Stimulated activated naive CD4-positive, alpha-beta T cell (primary cell): ENCODE results near the gene WDTC1.
"Not testable (repeated sequence)": the region's sequence is repeated elsewhere in the genome, so short reads cannot be mapped to it uniquely, and the experiment has no call there.

Experiments used
- DNase-seq, 6 experiments: peaks; one replicate each; lab custom pipeline; 2025; lab: John Stamatoyannopoulos, UW

WDTC1 gene

GRCh38 chr1:27253596-27253995, 19.2 kb downstream of the WDTC1 start:
- no peak for DNase-seq

DNA sequence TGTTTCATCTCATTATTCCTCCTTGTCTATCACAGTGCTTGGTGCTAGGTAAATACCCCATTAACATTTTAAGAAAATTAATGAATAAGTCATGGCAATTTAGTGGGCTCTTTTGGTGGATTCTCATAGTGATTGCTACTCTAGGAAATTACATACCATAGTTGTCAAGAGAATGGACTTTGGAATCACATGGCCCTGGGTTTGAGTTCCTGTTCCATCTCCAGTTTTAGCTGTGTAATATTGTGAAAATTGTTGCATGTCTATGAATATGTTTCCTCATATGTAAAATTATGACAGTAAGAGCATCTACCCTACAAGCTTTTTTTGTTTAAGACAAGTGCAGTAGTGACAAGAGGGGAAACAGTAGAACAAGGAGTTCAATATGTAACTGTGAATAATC, 20.7 kb downstream of the WDTC1 start:
- DNase-seq = no peak

- DNase-seq = no peak
Observed at GRCh38 chr1:27257155-27257554, 22.7 kb downstream of the WDTC1 start.

- peak in 3 of 6 experiments; percentile 22 to 46 (median 43) for DNase-seq
Observed at GRCh38 chr1:27258598-27258997, 24.2 kb downstream of the WDTC1 start.

DNA sequence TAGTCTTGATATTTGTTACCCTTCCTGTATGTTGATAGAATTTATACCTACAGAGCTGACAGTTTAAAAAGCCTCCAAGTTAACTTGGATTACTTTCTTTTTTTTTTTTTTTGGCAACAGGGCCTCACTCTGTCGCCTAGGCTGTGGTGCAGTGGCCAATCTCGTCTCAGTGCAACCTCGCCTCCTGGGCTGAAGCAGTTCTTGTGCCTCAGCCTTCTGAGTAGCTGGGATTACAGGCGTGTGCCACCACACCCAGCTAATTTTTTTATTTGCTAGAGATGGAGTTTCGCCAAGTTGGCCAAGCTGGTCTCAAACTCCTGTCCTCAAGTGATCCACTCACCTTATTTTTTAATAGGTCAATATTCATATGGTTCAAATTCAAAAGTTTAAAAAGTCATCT, 32.7 kb downstream of the WDTC1 start:
- DNase-seq = no peak

- no peak for DNase-seq
Observed at GRCh38 chr1:27269276-27269675, 34.8 kb downstream of the WDTC1 start.

DNA sequence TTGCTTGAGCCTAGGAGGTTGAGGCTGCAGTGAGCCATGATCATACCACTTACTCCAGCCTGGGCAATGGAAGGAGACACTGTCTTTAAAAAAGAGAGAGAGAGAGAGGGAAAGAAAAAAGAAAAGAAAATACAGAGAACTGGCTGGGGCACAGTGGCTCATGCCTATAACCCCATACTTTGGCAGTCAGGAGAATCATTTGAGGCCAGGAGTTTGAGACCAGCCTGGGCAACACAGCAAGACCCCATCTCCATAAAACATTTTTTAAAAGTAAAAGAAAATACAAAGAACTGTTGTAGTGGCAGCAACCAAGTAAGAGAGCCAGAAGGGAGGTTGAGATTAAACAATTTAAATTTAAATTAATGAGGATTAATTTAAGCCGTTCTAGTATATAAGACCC, 39.8 kb downstream of the WDTC1 start:
- DNase-seq = no peak

- DNase-seq = no peak
Observed at GRCh38 chr1:27275696-27276095, 41.3 kb downstream of the WDTC1 start.

DNA sequence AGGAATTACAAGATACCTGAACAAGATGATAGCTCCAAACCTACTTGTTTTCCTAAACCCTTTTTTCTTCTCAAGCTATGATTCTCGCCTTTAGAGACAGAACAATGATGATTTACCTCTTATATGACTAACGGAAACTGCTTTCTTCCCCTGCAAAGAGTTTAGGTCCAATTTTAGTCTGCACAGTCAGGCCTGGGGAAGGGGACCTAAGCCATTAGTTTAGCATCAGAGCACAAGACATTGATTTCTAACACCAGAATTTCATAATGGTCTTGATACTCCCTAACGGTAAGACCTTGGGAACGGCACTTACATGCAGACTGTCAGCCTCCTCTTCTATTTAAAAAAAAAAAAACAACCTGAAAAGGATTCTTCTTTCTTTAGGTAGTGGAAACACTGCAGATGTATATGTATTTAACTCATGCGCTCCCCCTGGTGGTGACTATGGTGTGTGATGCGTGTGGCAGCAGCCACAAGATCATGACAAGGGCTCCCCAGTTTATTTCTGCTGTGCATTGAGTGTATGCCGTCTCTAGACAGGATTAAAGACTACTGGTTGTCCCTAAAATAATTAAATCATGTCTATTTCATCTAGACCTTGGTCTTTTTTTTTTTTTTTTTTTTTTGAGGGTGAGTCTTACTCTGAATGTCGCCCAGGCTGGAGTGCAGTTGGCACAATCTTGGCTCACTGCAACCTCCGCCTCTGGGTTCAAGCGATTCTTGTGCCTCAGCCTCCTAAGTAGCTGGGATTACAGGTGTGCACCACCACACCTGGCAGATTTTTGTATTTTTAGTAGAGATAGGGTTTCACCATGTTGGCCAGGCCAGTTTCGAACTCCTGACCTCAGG, 50.2 kb downstream of the WDTC1 start:
- peak; percentile 69 to 90 (median 84) for DNase-seq

DNA sequence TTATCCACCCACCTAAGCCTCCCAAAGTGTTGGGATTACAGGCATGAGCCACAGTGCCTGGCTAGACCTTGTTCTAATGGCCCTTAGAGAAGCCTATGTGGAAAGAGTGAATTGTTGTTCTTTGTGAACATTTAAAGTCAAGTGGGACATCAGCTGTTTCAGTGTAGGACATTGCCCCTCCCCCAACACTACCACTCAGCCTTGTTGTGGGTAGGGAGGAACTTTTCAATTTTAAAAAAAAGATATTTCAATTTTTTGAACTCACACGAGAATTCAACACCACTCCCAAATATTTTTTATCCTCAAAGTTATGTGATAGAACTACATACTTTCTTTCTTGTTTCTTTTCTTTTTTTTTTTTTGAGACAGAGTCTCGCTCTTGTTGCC, 50.8 kb downstream of the WDTC1 start:
- DNase-seq = no peak

DNA sequence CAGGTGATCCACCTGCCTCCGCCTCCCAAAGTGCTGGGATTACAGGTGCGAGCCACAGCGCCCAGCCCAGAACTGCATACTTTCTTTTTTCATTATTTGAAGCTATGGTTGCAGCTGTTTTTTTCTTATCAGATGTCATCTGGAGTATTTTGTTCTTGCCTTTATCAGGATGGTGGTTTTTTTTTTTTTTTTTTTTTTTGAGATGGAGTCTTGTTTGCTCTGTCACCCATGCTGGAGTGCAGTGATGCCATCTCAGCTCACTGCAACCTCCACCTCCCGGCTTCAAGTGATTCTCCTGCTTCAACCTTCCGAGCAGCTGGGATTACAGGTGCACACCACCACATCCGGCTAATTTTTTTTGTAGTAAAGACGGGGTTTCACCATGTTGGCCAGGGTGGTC, 51.4 kb downstream of the WDTC1 start:
- DNase-seq = not testable (repeated sequence)

DNA sequence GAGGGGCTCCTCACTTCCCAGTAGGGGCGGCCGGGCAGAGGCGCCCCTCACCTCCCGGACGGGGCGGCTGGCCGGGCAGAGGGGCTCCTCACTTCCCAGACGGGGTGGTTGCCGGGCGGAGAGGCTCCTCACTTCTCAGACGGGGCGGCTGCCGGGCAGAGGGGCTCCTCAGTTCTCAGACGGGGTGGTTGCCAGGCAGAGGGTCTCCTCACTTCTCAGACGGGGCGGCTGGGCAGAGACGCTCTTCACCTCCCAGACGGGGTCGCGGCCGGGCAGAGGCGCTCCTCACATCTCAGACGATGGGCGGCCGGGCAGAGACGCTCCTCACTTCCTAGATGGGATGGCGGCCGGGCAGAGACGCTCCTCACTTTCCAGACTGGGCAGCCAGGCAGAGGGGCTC, 54.7 kb downstream of the WDTC1 start:
- not testable (repeated sequence) for DNase-seq

GRCh38 chr1:27290581-27290980, 56.1 kb downstream of the WDTC1 start:
- no peak for DNase-seq

GRCh38 chr1:27292106-27292505, 57.7 kb downstream of the WDTC1 start:
- DNase-seq = no peak

- no peak for DNase-seq
Observed at GRCh38 chr1:27293915-27294314, 59.5 kb downstream of the WDTC1 start.

- DNase-seq = peak; percentile 9 to 61 (median 49)
Observed at GRCh38 chr1:27296773-27297291, 62.4 kb downstream of the WDTC1 start.

- DNase-seq = no peak
Observed at GRCh38 chr1:27297903-27298302, 63.5 kb downstream of the WDTC1 start.

GRCh38 chr1:27298632-27299384, 64.4 kb downstream of the WDTC1 start:
- no peak for DNase-seq

GRCh38 chr1:27299385-27300271, 65.2 kb downstream of the WDTC1 start:
- no peak for DNase-seq

- peak; percentile 41 to 86 (median 72) for DNase-seq
Observed at GRCh38 chr1:27300341-27301051, 66.1 kb downstream of the WDTC1 start.

GRCh38 chr1:27301052-27301422, 66.6 kb downstream of the WDTC1 start:
- DNase-seq = no peak
